GM18499 (cell line): ENCODE results near the gene ST8SIA5.
"Not testable (repeated sequence)": the region's sequence is repeated elsewhere in the genome, so short reads cannot be mapped to it uniquely, and the experiment has no call there.

Experiments used
- ATAC-seq: cut with Tn5 transposase; IDR thresholded peaks from one replicate; pipeline ENCODE4 v1.9.1; 2021; ENCODE audit warnings: moderate number of reproducible peaks; ENCODE audit not compliant: insufficient read depth, unreplicated experiment

The ST8SIA5 gene

GRCh38 chr18:46756559-46757201 lies at the start of gene ST8SIA5:
ST8SIA5 (minus strand) TSS chr18:46757053; CDS start chr18:46756508, 545 bp downstream.
- no peak for ATAC-seq

GRCh38 chr18:46795945-46796344 lies 39.1 kb upstream of the ST8SIA5 start:
- ATAC-seq = not testable (repeated sequence)

GRCh38 chr18:46794607-46795006 lies 37.8 kb upstream of the ST8SIA5 start:
- no peak for ATAC-seq

GRCh38 chr18:46793565-46793964 lies 36.7 kb upstream of the ST8SIA5 start:
- no peak for ATAC-seq

- ATAC-seq = no peak
Measured at GRCh38 chr18:46789088-46789487, 32.2 kb upstream of the ST8SIA5 start.

- no peak for ATAC-seq
Measured at GRCh38 chr18:46787674-46788073, 30.8 kb upstream of the ST8SIA5 start.

- ATAC-seq = no peak
Measured at GRCh38 chr18:46772357-46772756, 15.5 kb upstream of the ST8SIA5 start.

- ATAC-seq = no peak
Measured at GRCh38 chr18:46771141-46771540, 14.3 kb upstream of the ST8SIA5 start.

GRCh38 chr18:46770708-46771107 lies 13.9 kb upstream of the ST8SIA5 start:
- ATAC-seq = no peak

- no peak for ATAC-seq
Measured at GRCh38 chr18:46768166-46768921, 11.5 kb upstream of the ST8SIA5 start.

- ATAC-seq = no peak
Measured at GRCh38 chr18:46767217-46767616, 10.4 kb upstream of the ST8SIA5 start.

- no peak for ATAC-seq
Measured at GRCh38 chr18:46764586-46764985, 7.7 kb upstream of the ST8SIA5 start.

- no peak for ATAC-seq
Measured at GRCh38 chr18:46761059-46761769, 4.4 kb upstream of the ST8SIA5 start.

- ATAC-seq = no peak
Measured at GRCh38 chr18:46759890-46760289, 3.0 kb upstream of the ST8SIA5 start.

GRCh38 chr18:46756025-46756558 lies 761 bp downstream of the ST8SIA5 start:
- ATAC-seq = no peak

GRCh38 chr18:46755315-46756024 lies 1.4 kb downstream of the ST8SIA5 start:
- ATAC-seq = no peak

- no peak for ATAC-seq
Measured at GRCh38 chr18:46754661-46755292, 2.1 kb downstream of the ST8SIA5 start.

GRCh38 chr18:46754188-46754587 lies 2.7 kb downstream of the ST8SIA5 start:
- no peak for ATAC-seq

GRCh38 chr18:46751882-46752281 lies 5.0 kb downstream of the ST8SIA5 start:
- no peak for ATAC-seq

GRCh38 chr18:46750626-46751025 lies 6.2 kb downstream of the ST8SIA5 start:
- no peak for ATAC-seq
